ENCODE data around the gene ELMO1. TPM values are rescaled to one million over a fixed set of nuclear protein-coding genes. Genes with fewer than 3 reads are reported as not detected.

The ELMO1 gene
- total RNA-seq, 1 experiment from 2014 or later: 10.1 TPM

DNA sequence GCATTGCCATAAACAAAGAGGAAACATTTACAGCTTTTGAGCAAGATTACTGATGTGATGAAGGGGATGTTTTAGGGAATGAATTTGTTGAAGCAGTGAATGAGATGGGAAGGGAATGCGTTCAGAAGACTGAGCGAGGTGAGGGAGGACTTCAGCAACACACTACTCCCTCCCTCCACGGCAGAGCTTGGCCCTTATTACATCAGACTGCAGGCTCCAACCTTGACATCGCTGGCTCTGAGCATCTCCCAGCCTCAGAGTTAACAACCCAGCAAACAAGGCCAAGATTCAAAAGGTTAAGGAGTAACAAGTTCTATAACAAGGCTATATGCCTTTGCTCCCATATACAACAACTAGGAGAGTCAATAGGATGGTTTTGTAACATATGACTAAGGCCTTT, 164.4 kb downstream of the ELMO1 start:
- DNase-seq (ENCODE audit: extremely low read depth, low read depth): no peak

DNA sequence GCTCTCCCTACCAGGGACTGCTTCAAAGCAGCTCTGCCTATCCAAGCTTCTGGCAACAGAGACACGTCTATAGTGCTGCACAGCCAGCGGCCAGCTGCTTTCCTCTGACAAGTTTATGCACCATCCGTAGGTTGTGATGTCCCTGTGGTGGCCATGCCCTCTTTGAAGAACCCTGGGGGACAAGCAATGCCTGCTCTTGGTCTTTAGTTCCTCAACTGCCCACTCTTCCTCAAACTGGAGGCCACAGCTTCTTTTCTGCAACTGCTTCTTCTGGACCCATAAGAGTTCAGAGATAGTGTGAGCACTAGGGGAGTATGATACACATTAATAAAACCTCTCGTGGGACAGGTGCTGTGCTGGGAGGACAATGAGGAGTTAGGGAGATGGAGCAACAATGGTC, 164.9 kb downstream of the ELMO1 start:
- DNase-seq (ENCODE audit: extremely low read depth, low read depth): no peak

- DNase-seq (ENCODE audit: extremely low read depth, low read depth): no peak
These were observed 165.7 kb downstream of the ELMO1 start for GRCh38 chr7:37282927-37283326.

DNA sequence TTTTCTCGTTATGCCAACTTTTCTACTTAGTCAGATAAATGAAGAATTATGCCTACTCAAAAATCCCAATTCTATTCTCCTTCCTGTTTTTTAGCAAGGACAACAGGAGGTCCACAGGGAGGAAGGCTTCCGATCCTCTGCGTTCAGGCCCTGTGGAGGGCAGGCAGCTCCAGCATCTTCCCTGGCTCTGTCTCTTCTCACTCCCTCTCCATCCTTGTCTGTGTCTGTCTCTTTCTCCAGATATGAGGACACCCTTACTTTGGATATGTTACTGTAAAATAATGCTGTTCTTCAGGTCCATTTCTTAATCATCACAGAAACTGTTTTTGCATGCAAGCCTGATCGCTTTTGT, 166.6 kb downstream of the ELMO1 start:
- no peak for DNase-seq (ENCODE audit: extremely low read depth, low read depth)

DNA sequence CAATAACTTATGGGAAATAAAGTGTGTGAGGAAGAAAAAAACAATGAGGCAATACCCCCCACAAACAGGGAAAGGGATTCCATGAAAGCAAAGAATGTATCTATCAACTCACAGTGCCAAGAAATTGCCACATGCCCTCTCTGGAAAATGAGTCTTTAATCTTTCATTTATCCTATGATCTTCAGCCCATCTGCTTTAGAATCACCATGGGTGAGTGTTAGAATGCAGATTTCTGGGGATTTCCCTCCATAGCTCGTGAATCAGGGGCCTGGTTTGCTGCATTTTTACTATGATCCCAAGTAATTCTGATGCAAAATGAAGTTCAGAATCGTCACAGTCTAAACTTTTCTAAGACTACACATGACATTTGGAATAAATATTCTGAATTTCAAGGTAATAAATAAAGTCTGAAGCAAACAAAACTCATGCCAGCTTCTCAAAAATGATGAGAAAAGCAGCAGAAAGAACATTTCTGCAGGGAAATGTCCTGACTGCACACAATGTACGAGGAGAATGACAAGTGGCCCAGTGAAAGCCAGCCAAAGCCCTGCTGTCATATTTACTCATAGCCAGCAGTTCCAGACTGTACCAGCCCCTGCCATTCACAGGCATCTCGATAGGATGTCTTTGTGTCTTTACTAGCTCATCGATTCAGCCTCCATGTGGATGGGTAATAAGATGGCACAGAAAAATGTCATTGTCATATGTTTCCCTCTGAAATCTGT, 167.1 kb downstream of the ELMO1 start:
- no peak for DNase-seq (ENCODE audit: extremely low read depth, low read depth)

GRCh38 chr7:37277513-37277912, 171.2 kb downstream of the ELMO1 start:
- no peak for DNase-seq (ENCODE audit: extremely low read depth, low read depth)

DNA sequence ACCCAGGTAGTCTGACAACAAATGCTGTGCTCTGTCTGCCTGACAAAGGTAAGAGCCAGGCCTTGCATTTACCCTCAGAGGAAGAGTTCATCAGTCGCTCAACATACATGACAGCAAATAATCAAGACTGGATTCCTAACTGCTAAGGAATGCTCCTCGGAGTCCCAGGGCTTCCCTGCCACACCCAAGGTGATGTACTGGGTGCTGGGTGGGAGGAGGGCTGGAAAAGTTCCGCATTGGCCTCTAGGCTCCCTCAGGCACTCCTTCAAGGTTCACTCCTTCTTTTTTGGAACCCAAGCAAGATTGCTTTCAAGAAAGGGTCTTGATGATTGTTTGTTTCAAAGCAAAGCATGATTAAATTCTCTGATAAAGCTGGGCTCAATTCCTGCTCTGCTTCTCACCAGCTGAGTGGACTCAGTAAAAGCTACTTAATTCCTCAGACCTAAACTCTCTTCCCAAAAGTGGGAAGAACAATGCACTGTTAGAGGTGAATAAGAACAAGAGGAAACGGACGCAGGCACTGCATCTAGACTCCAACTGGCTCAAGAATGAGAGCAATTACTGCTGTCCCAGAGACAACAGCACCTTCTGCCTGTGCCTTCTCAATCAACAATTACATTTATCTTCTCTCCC, 173.5 kb downstream of the ELMO1 start:
- no peak for DNase-seq (ENCODE audit: extremely low read depth, low read depth)

DNA sequence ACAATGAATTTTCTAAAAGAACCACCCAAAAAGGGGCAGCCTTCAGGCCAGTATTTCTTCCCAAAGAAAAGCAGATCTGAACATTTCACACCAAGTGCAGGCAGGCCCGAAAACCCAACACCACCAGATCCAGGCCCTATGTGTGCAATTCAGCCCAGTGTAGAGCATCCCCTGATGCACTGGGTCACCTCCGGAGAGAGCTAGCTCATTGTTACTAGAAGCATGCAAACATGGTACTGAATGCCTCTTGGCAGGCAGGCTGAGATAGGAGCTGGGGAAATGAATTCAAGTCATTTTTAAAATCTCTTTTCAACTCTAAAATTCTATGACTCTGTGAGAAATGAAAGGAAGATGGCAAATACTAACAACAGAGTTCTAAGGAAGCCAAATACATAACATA, 174.8 kb downstream of the ELMO1 start:
- no peak for DNase-seq (ENCODE audit: extremely low read depth, low read depth)

DNA sequence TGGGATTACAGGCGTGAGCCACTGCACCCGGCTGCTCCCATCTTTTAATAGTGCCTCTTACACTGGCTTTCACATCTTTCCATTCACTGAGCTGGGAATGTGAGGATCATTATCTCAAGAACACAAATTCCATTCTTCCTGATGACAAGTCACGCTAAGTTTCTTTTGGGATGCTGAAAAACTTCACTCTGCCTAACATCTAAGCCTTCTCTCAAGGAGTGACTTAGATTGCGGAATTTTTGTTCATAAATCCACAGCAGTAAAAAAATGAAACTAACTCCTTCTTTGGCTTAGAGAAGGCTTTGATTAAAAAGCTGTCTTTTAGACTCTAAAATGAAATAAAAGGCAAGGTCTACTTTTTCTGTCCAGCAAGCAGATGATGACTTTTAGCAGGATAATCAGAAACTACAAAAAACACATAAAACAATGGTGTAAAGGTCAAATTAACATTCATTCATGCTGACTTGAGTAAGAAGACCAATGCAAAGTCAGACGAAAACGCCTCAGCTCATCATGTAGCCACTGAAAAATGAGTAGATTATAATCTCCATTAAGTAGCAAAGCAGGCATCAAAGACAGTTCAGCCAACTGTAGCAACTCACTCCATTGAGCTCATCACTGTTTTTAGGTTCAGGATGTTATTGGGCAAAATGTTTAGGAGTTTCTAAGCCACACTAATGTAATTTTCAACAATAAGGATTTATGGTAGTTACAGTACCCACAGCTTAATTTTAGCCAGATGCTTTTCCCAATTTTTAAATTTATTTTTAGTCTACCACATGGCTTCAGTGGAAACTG, 178.8 kb downstream of the ELMO1 start:
- DNase-seq (ENCODE audit: extremely low read depth, low read depth): no peak

- DNase-seq (ENCODE audit: extremely low read depth, low read depth): no peak
These were observed 181.4 kb downstream of the ELMO1 start for GRCh38 chr7:37267251-37267650.

DNA sequence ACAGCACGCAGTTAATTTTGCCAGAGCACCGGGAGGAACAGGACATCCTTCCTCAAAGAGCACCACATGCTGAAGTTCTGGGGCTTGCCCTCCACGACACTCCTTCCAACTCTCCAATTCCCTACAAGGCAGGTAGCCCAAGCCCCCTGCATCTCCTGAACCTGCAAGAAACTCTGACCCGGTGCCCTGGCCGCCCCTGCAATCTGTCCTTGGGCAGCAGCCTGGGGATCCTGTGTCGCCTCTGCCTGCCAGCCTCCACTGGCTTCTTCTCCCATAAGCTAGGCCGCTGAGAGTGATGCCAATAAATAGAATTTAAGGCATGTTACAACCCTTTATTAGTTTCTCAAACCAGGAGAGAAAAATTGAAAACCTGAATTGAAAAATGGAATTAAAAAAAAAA, 182.8 kb downstream of the ELMO1 start:
- no peak for DNase-seq (ENCODE audit: extremely low read depth, low read depth)

GRCh38 chr7:37265006-37265405, 183.7 kb downstream of the ELMO1 start:
- no peak for DNase-seq (ENCODE audit: extremely low read depth, low read depth)

GRCh38 chr7:37262181-37262580, 186.5 kb downstream of the ELMO1 start:
- no peak for DNase-seq (ENCODE audit: extremely low read depth, low read depth)

GRCh38 chr7:37259319-37259821, 189.3 kb downstream of the ELMO1 start:
- no peak for DNase-seq (ENCODE audit: extremely low read depth, low read depth)

- DNase-seq (ENCODE audit: extremely low read depth, low read depth): no peak
These were observed 192.0 kb downstream of the ELMO1 start for GRCh38 chr7:37256631-37257030.

- DNase-seq (ENCODE audit: extremely low read depth, low read depth): no peak
These were observed 193.2 kb downstream of the ELMO1 start for GRCh38 chr7:37255327-37255944.

GRCh38 chr7:37251222-37251621, 197.4 kb downstream of the ELMO1 start:
- no peak for DNase-seq (ENCODE audit: extremely low read depth, low read depth)

DNA sequence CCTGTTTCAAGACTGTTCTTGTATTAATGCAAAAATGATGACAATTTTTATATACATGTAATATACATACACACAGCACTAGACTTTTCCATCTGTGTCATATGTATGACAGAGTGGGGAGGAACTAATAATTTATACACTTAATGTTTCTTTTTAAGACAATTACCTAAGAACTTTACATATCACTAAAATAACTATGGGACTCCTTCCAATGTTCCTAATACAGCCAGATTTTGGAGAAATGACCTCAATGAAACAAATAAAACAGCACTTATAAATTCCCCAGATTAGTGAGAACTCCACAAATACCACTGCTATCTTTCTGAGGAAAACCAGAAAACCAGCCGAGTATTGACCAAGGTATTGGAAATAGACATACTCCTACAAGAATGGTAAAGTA, 199.4 kb downstream of the ELMO1 start:
- DNase-seq (ENCODE audit: extremely low read depth, low read depth): no peak

DNA sequence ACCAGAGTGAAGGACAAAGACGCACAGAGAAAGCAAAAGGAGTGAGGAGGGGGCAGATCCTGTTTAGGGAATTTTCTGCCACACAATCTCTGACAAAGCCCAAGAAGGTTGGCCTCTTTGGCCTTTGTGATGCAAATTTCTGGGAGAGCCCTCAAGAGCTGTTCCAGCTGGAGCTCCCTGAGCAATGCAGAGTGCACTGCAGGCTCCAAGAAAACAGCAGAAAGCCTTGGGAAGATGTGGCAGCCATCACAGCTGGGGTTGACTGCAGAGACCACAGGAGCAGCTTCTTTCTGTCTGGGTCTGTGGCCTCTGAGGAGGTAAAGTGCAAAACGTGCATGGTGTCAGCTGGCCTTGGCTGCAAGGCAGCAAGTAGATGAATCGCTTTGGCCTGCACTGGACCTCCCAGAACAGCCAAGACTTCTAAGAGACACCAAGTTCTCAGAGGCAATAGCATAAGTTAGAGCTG, 200.2 kb downstream of the ELMO1 start:
- no peak for DNase-seq (ENCODE audit: extremely low read depth, low read depth)

- DNase-seq (ENCODE audit: extremely low read depth, low read depth): no peak
These were observed 200.8 kb downstream of the ELMO1 start for GRCh38 chr7:37247861-37248260.

DNA sequence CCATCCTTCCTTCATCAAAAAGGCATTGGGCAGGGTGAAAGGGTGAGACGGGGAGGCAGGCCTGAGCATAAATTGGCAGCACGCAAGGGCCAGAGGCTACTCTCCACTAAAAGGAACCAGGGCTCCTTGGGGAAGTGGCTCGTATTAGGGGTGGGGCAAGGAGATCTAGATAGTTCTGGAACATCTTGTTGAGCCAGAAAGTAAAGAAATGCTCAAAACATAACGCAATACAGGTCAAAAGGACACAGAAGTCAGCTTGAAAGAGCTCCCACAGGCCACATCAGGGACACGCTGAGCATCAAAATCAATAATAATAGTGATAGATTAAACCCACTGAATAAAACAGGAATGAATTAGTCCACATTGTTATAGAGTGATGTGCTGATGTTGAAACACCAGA, 203.1 kb downstream of the ELMO1 start:
- DNase-seq (ENCODE audit: extremely low read depth, low read depth): no peak

Measured in NCI-H460 (cell line).